ENCODE measurements around the gene CDH23.

GRCh38 chr10:71634531-71635164 lies 237.9 kb downstream of the CDH23 start:
- TF ChIP-seq DPF2 (IDR thresholded peaks at IDR 0.05) (no peak), ETV6 (conservative IDR thresholded peaks at IDR 0.05 in 1 of 2, IDR thresholded peaks at IDR 0.05 in 1 of 2; ENCODE audit: borderline replicate concordance in 1 of 2, low read depth in 1 of 2) (no peak)

Measured in GM12878 (cell line).